HG02763 (cell line): ENCODE measurements around the gene PITPNM3.

ENCODE experiments used
- ATAC-seq: cut with Tn5 transposase; IDR thresholded peaks from one replicate; pipeline ENCODE4 v1.9.1; 2021; ENCODE audit warnings: mild to moderate bottlenecking, moderate library complexity; ENCODE audit not compliant: unreplicated experiment

The PITPNM3 gene

GRCh38 chr17:6551869-6552531, 4.4 kb downstream of the PITPNM3 start:
- no peak for ATAC-seq

GRCh38 chr17:6551356-6551755, 5.0 kb downstream of the PITPNM3 start:
- ATAC-seq: no peak

GRCh38 chr17:6549384-6550036, 6.8 kb downstream of the PITPNM3 start:
- ATAC-seq: no peak

GRCh38 chr17:6548578-6549330, 7.6 kb downstream of the PITPNM3 start:
- ATAC-seq: no peak

- no peak for ATAC-seq
Observed at GRCh38 chr17:6548034-6548433, 8.3 kb downstream of the PITPNM3 start.

- no peak for ATAC-seq
Observed at GRCh38 chr17:6547336-6547735, 9.0 kb downstream of the PITPNM3 start.

GRCh38 chr17:6546069-6546718, 10.2 kb downstream of the PITPNM3 start:
- ATAC-seq: no peak

GRCh38 chr17:6545291-6545690, 11.1 kb downstream of the PITPNM3 start:
- ATAC-seq: no peak

GRCh38 chr17:6544011-6544370, 12.4 kb downstream of the PITPNM3 start:
- no peak for ATAC-seq

GRCh38 chr17:6543079-6544010, 13.0 kb downstream of the PITPNM3 start:
- no peak for ATAC-seq

GRCh38 chr17:6542577-6542976, 13.8 kb downstream of the PITPNM3 start:
- ATAC-seq: no peak

GRCh38 chr17:6541886-6542285, 14.5 kb downstream of the PITPNM3 start:
- ATAC-seq: no peak

GRCh38 chr17:6539871-6540270, 16.5 kb downstream of the PITPNM3 start:
- no peak for ATAC-seq

GRCh38 chr17:6536566-6537065, 19.7 kb downstream of the PITPNM3 start:
- ATAC-seq: no peak

GRCh38 chr17:6536053-6536452, 20.3 kb downstream of the PITPNM3 start:
- ATAC-seq: no peak

GRCh38 chr17:6534846-6535514, 21.4 kb downstream of the PITPNM3 start:
- no peak for ATAC-seq

- ATAC-seq: no peak
Observed at GRCh38 chr17:6532441-6532885, 23.9 kb downstream of the PITPNM3 start.

GRCh38 chr17:6531575-6531974, 24.8 kb downstream of the PITPNM3 start:
- no peak for ATAC-seq

- no peak for ATAC-seq
Observed at GRCh38 chr17:6530324-6530920, 25.9 kb downstream of the PITPNM3 start.
